EH (cell line): ENCODE data around the gene UCMA.
A peak's percentile ranks its signal among the peaks of the same experiment; 100 is the strongest.
"Not testable (repeated sequence)": the region's sequence is repeated elsewhere in the genome, so short reads cannot be mapped to it uniquely, and the experiment has no call there.

Experiments
- DNase-seq: peaks from one replicate; pipeline ENCODE4 v3.0.0-alpha.2; 2015; ENCODE audit warnings: low read depth

The UCMA gene

GRCh38 chr10:13234172-13234571, at the start of gene UCMA:
UCMA (minus strand) TSS chr10:13234374; CDS start chr10:13234258, 116 bp downstream.
- DNase-seq: no peak

GRCh38 chr10:13282348-13282747, 48.2 kb upstream of the UCMA start:
- DNase-seq: not testable (repeated sequence)

GRCh38 chr10:13276749-13277365, 42.7 kb upstream of the UCMA start:
- DNase-seq: no peak

GRCh38 chr10:13276146-13276545, 42.0 kb upstream of the UCMA start:
- not testable (repeated sequence) for DNase-seq

GRCh38 chr10:13272164-13272571, 38.0 kb upstream of the UCMA start:
- DNase-seq: peak; percentile 45

GRCh38 chr10:13271552-13272163, 37.5 kb upstream of the UCMA start:
- peak; percentile 29 for DNase-seq

GRCh38 chr10:13270877-13271551, 36.8 kb upstream of the UCMA start:
- peak; percentile 34 for DNase-seq

- DNase-seq: no peak
Observed at GRCh38 chr10:13268841-13269240, 34.7 kb upstream of the UCMA start.

- no peak for DNase-seq
Observed at GRCh38 chr10:13268310-13268709, 34.1 kb upstream of the UCMA start.

- no peak for DNase-seq
Observed at GRCh38 chr10:13263591-13263990, 29.4 kb upstream of the UCMA start.

GRCh38 chr10:13262433-13262832, 28.3 kb upstream of the UCMA start:
- DNase-seq: no peak

- DNase-seq: no peak
Observed at GRCh38 chr10:13257621-13258140, 23.5 kb upstream of the UCMA start.

- DNase-seq: no peak
Observed at GRCh38 chr10:13256627-13257026, 22.5 kb upstream of the UCMA start.

GRCh38 chr10:13253726-13254125, 19.6 kb upstream of the UCMA start:
- no peak for DNase-seq

GRCh38 chr10:13247784-13248183, 13.6 kb upstream of the UCMA start:
- no peak for DNase-seq

- no peak for DNase-seq
Observed at GRCh38 chr10:13247246-13247645, 13.1 kb upstream of the UCMA start.

GRCh38 chr10:13242260-13242659, 8.1 kb upstream of the UCMA start:
- not testable (repeated sequence) for DNase-seq

GRCh38 chr10:13241613-13242012, 7.4 kb upstream of the UCMA start:
- DNase-seq: no peak

- DNase-seq: no peak
Observed at GRCh38 chr10:13239923-13240322, 5.7 kb upstream of the UCMA start.

GRCh38 chr10:13238271-13239077, 4.3 kb upstream of the UCMA start:
- DNase-seq: no peak

GRCh38 chr10:13236638-13237037, 2.5 kb upstream of the UCMA start:
- no peak for DNase-seq

GRCh38 chr10:13234736-13235135, 562 bp upstream of the UCMA start:
- not testable (repeated sequence) for DNase-seq
